SK-N-SH (cell line): ENCODE results near the gene RAB24. TPM values are rescaled to one million over a fixed set of nuclear protein-coding genes. Genes with fewer than 3 reads are reported as not detected.

Experiments used
- CTCF ChIA-PET: fragments of 300-600, 350-600 bp; formaldehyde crosslinking; extraction: SDS; loops from one replicate; lab custom pipeline; 2021; lab: Yijun Ruan, JAX
- POLR2A ChIA-PET: fragments of 350-600 bp; sonication (Branson Sonifier 250); formaldehyde crosslinking; extraction: SDS; loops from one replicate; lab custom pipeline; 2020; ENCODE audit warnings: antibody characterized with exemption, inconsistent platforms; lab: Yijun Ruan, JAX
- DNase-seq: peaks from one replicate; pipeline ENCODE4 v3.0.0; 2012
- H2AFZ ChIP-seq: fragments of 200-600 bp; sonication (generic); 2 replicates; pipeline ENCODE4 v1.8.1; 2016; ENCODE audit warnings: antibody characterized with exemption, mild to moderate bottlenecking, low read depth
- H3F3A ChIP-seq: fragments of 200-600 bp; sonication (generic); replicated peaks from 2 replicates; pipeline ENCODE3; 2016; ENCODE audit warnings: antibody characterized with exemption, mild to moderate bottlenecking; ENCODE audit not compliant: insufficient read depth
- H3K27ac ChIP-seq, 2 experiments: fragments of 200-500 bp in 1 of 2; fragments of 200-600 bp in 1 of 2; sonication (Bioruptor generic) in 1 of 2; sonication (generic), shearing (Covaris generic) in 1 of 2; 2 replicates each; pipeline versions ENCODE4 v1.5.1 to v1.6.1; 2014 to 2016; ENCODE audit warnings: low read depth in 2 of 2, inconsistent platforms in 1 of 2, low read length in 1 of 2, mild to moderate bottlenecking in 1 of 2, mixed read lengths in 1 of 2
- H3K27me3 ChIP-seq: fragments of 200-600 bp; sonication (generic), shearing (Covaris generic); 2 replicates; pipeline ENCODE4 v1.6.1; 2016; ENCODE audit warnings: mixed run types; ENCODE audit not compliant: insufficient read depth
- H3K36me3 ChIP-seq, 2 experiments: fragments of 200-500 bp in 1 of 2; fragments of 200-600 bp in 1 of 2; sonication (Bioruptor generic) in 1 of 2; sonication (generic) in 1 of 2; replicated peaks in 1 of 2; 2 replicates each; pipeline versions ENCODE3 to v1.5.1; 2014 to 2016; ENCODE audit warnings: low read length in 1 of 2, mild to moderate bottlenecking in 1 of 2; ENCODE audit not compliant: insufficient read depth in 2 of 2, control insufficient read depth in 1 of 2
- H3K4me1 ChIP-seq, 2 experiments: fragments of 200-500 bp in 1 of 2; fragments of 200-600 bp in 1 of 2; sonication (Bioruptor generic) in 1 of 2; sonication (generic), shearing (Covaris generic) in 1 of 2; 2 replicates each; pipeline versions ENCODE4 v1.5.1 to v1.6.1; 2014 to 2016; ENCODE audit warnings: low read depth in 1 of 2, low read length in 1 of 2, mixed run types in 1 of 2; ENCODE audit not compliant: insufficient read depth in 2 of 2, control insufficient read depth in 1 of 2
- H3K4me2 ChIP-seq: fragments of 200-600 bp; sonication (generic), shearing (Covaris generic); 2 replicates; pipeline ENCODE4 v1.6.1; 2017; ENCODE audit warnings: mixed run types
- H3K4me3 ChIP-seq, 2 experiments: fragments of 200-500 bp in 1 of 2; fragments of 200-600 bp in 1 of 2; sonication (Bioruptor generic) in 1 of 2; sonication (generic), shearing (Covaris generic) in 1 of 2; 2 replicates each; pipeline versions ENCODE4 v1.5.1 to v1.8.1; 2014 to 2016; ENCODE audit warnings: low read depth in 2 of 2, inconsistent platforms in 1 of 2, low read length in 1 of 2, mild to moderate bottlenecking in 1 of 2, mixed read lengths in 1 of 2, moderate library complexity in 1 of 2
- H3K79me2 ChIP-seq: fragments of 200-600 bp; sonication (generic); 2 replicates; pipeline ENCODE4 v1.8.1; 2017; ENCODE audit warnings: mild to moderate bottlenecking; ENCODE audit not compliant: insufficient read depth
- H3K9ac ChIP-seq: fragments of 200-600 bp; sonication (generic); 2 replicates; pipeline ENCODE4 v1.6.1; 2017; ENCODE audit warnings: mixed run types
- H3K9me2 ChIP-seq: fragments of 200-600 bp; sonication (generic); 2 replicates; pipeline ENCODE4 v1.6.1; 2017; ENCODE audit warnings: mixed run types
- H3K9me3 ChIP-seq: fragments of 200-600 bp; sonication (generic); 2 replicates; pipeline ENCODE4 v1.6.1; 2017; ENCODE audit warnings: mixed run types, mild to moderate bottlenecking, moderate library complexity
- H4K20me1 ChIP-seq: fragments of 200-600 bp; sonication (generic); 2 replicates; pipeline ENCODE4 v1.6.1; 2017; ENCODE audit warnings: mild to moderate bottlenecking, mixed run types; ENCODE audit not compliant: insufficient read depth
- CHD2 ChIP-seq: fragments of 150-350 bp; IDR thresholded peaks from 2 replicates; pipeline ENCODE4 v1.6.1; 2018; ENCODE audit warnings: low read length; ENCODE audit not compliant: partially characterized antibody
- ELF1 ChIP-seq: IDR thresholded peaks from 2 replicates; pipeline ENCODE4 v1.4.0; 2012
- EZH2phosphoT487 ChIP-seq: fragments of 200-600 bp; sonication (generic); IDR thresholded peaks from 2 replicates; pipeline ENCODE4 v1.6.1; 2017; ENCODE audit warnings: low read depth, mixed run types, mild to moderate bottlenecking, antibody characterized with exemption, moderate library complexity, borderline replicate concordance
- NFIC ChIP-seq: IDR thresholded peaks from 2 replicates; pipeline ENCODE4 v1.4.0; 2012; ENCODE audit warnings: borderline replicate concordance
- NRF1 ChIP-seq: IDR thresholded peaks from 2 replicates; pipeline ENCODE4 v1.6.1; 2012; ENCODE audit warnings: low read depth, mild to moderate bottlenecking, low read length
- PBX3 ChIP-seq: IDR thresholded peaks from 2 replicates; pipeline ENCODE4; 2012
- REST ChIP-seq: IDR thresholded peaks from 2 replicates; pipeline ENCODE4 v1.6.1; 2012; ENCODE audit warnings: mild to moderate bottlenecking, low read depth, low read length, moderate library complexity
- SMC3 ChIP-seq: IDR thresholded peaks from 2 replicates; pipeline ENCODE4 v1.6.1; 2012; ENCODE audit warnings: low read depth, low read length, improper control_type of control experiment
- TAF1 ChIP-seq: IDR thresholded peaks from 2 replicates; pipeline ENCODE4 v1.6.1; 2012; ENCODE audit warnings: low read depth, mild to moderate bottlenecking, low read length, moderate library complexity, borderline replicate concordance
- TEAD4 ChIP-seq: IDR thresholded peaks from 2 replicates; pipeline ENCODE4 v1.4.0; 2012; ENCODE audit warnings: mild to moderate bottlenecking, borderline replicate concordance; ENCODE audit not compliant: insufficient read depth
- USF2 ChIP-seq: fragments of 150-350 bp; IDR thresholded peaks from 2 replicates; pipeline ENCODE4 v1.6.1; 2017; ENCODE audit warnings: antibody characterized with exemption, low read length, low read depth, borderline replicate concordance
- WGBS: methylation state at CpG from one replicate; pipeline ENCODE4 v1.1.6; 2017; ENCODE audit warnings: low lambda C conversion rate; 5-methylcytosine and 5-hydroxymethylcytosine counted together
- polyA plus RNA-seq, 3 experiments: library from polyadenylated mRNA; depleted of rRNA; stranded (reverse); fragments of >200 nt; gene quantifications; 2 replicates each; pipeline ENCODE4 v1.2.3, GENCODE V29; 2012

The RAB24 gene
- polyA plus RNA-seq, 1 of the 3 experiments (the other 2 are of a cell fraction) = 101 TPM

- WGBS = 93% methylated on average over 13 of the region's 21 CpGs
- H3K36me3 ChIP-seq = peaks cover 3 to 87% of the 10 kb centered on the region in 2 experiments
- H3K9me2 ChIP-seq = no peaks in the 10 kb centered on the region
- CTCF ChIA-PET = interaction anchor here (0.8 to 4.4 kb wide), 7 partner anchors 9 to 222 kb away, joined by 3 to 23 read pairs (median 3); partner anchors contain the start of genes PRELID1 and RAB24
- H3K9ac ChIP-seq = no peak overlapping the region
- TF ChIP-seq NRF1 (no peak), EZH2phosphoT487 (no peak), CHD2 (no peak), TEAD4 (no peak), NFIC (no peak), PBX3 (no peak), USF2 (no peak), ELF1 (no peak), SMC3 (no peak), REST (no peak), TAF1 (no peak)
- H3K79me2 ChIP-seq = peaks cover 11% of the 10 kb centered on the region; the same call in 1 of the 2 replicates
- POLR2A ChIA-PET = no interaction called here
- no peaks in the 10 kb centered on the region for H3K9me3 ChIP-seq
- H4K20me1 ChIP-seq = peaks cover 3% of the 10 kb centered on the region; the same call in 1 of the 2 replicates
- no peak overlapping the region for H3K4me2 ChIP-seq
- no peaks in the 10 kb centered on the region for H3K4me1 ChIP-seq
- H3F3A ChIP-seq = no peaks in the 10 kb centered on the region
- H3K27me3 ChIP-seq = no peaks in the 10 kb centered on the region
- H2AFZ ChIP-seq = no peak overlapping the region
- DNase-seq = no peak
- H3K27ac ChIP-seq = no peak overlapping the region
- H3K4me3 ChIP-seq = no peak overlapping the region
These were observed 31.5 kb upstream of the RAB24 start for GRCh38 chr5:177334781-177335700.
